Right lobe of liver (tissue), 4 donors: ENCODE data around the gene CSK.

Experiments used
- POLR2A ChIP-seq: fragments of 450-650 bp; IDR thresholded peaks from one replicate; pipeline ENCODE4 v1.6.1; 2017; ENCODE audit warnings: antibody characterized with exemption, mild to moderate bottlenecking
- TF ChIP-seq, protein P1 (sequence below), 4 donors: fragments of 200-600 bp in 3 of 4; fragments of 450-650 bp in 1 of 4; IDR thresholded peaks; one replicate each; pipeline versions ENCODE4 v1.5.1 to v1.8.0; 2016 to 2022; ENCODE audit warnings: antibody characterized with exemption in 4 of 4, mild to moderate bottlenecking in 2 of 4
- donor health status: DM: no; HTN: no; CAD: no.
- donor health status: DM: no; HTN: no; CAD: no.
- donor health status: DM: no; HTN: yes; CAD: no.

- TF ChIP-seq, protein P1, sequence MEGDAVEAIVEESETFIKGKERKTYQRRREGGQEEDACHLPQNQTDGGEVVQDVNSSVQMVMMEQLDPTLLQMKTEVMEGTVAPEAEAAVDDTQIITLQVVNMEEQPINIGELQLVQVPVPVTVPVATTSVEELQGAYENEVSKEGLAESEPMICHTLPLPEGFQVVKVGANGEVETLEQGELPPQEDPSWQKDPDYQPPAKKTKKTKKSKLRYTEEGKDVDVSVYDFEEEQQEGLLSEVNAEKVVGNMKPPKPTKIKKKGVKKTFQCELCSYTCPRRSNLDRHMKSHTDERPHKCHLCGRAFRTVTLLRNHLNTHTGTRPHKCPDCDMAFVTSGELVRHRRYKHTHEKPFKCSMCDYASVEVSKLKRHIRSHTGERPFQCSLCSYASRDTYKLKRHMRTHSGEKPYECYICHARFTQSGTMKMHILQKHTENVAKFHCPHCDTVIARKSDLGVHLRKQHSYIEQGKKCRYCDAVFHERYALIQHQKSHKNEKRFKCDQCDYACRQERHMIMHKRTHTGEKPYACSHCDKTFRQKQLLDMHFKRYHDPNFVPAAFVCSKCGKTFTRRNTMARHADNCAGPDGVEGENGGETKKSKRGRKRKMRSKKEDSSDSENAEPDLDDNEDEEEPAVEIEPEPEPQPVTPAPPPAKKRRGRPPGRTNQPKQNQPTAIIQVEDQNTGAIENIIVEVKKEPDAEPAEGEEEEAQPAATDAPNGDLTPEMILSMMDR (IDR thresholded peaks at IDR 0.05), result no peak
- TF ChIP-seq POLR2A, result no peak
Observed at GRCh38 chr15:74783072-74783807, 1.4 kb downstream of the CSK start.
